K562 (cell line): ENCODE results near the gene SKIDA1. TPM values are rescaled to one million over a fixed set of nuclear protein-coding genes. Genes with fewer than 3 reads are reported as not detected.

Experiments used
- ATAC-seq: fragments of 200-7000 bp; cut with Tn5 transposase; 3 replicates; pipeline ENCODE4 v1.9.1; 2020; ENCODE audit warnings: moderate library complexity
- BruUV-seq: library from RNA; stranded (reverse); fragments of 400-500 nt; replicated peaks from 2 replicates; lab custom pipeline; 2021; lab: Mats Ljungman, UMichigan
- CTCF ChIA-PET: fragments of 300-600 bp; formaldehyde crosslinking; extraction: SDS; loops from one replicate; lab custom pipeline; 2021; ENCODE audit warnings: low intra/inter-chr PET ratio; lab: Yijun Ruan, JAX
- POLR2A ChIA-PET: fragments of 300-600, 350-650 bp; sonication (Branson Sonifier 250); formaldehyde crosslinking; extraction: SDS; loops from one replicate; lab custom pipeline; 2021; ENCODE audit warnings: antibody characterized with exemption, inconsistent platforms; lab: Yijun Ruan, JAX
- DNase-seq, 4 experiments: peaks; one replicate each; pipeline versions ENCODE4 v3.0.0 to v3.0.0-alpha.2; 2011 to 2018; ENCODE audit warnings: low spot score in 3 of 4, mixed read lengths in 3 of 4; ENCODE audit errors: extremely low read depth in 1 of 4
- FAIRE-seq: peaks from 2 replicates; lab custom pipeline; 2011; peaks lifted over from hg19 to GRCh38; lab: Jason Lieb, UNC
- H2AFZ ChIP-seq: 2 replicates; pipeline ENCODE4 v1.6.0; 2011; ENCODE audit warnings: low read depth, low read length, control low read depth, inconsistent platforms
- H3K27ac ChIP-seq: fragments of 200-600 bp; 3 replicates; pipeline ENCODE4 v1.8.0; 2011; ENCODE audit warnings: low read depth, mild to moderate bottlenecking, control low read depth, inconsistent platforms, low read length, moderate library complexity, mixed read lengths; ENCODE audit errors: extremely low read depth
- H3K27me3 ChIP-seq, 2 experiments: fragments of 300-600 bp in 1 of 2; 2 replicates in 1 of 2; 3 replicates in 1 of 2; pipeline versions ENCODE4 v1.6.0 to v1.8.0; 2011; ENCODE audit warnings: inconsistent platforms in 2 of 2, low read length in 2 of 2, mild to moderate bottlenecking in 1 of 2, mixed read lengths in 1 of 2, moderate library complexity in 1 of 2; ENCODE audit not compliant: control insufficient read depth in 2 of 2, insufficient read depth in 2 of 2
- H3K36me3 ChIP-seq: fragments of 300-600 bp; 3 replicates; pipeline ENCODE4 v1.8.0; 2011; ENCODE audit warnings: mild to moderate bottlenecking, low read length, inconsistent platforms; ENCODE audit not compliant: control insufficient read depth, insufficient read depth
- H3K4me1 ChIP-seq, 2 experiments: fragments of 200-600 bp in 1 of 2; replicated peaks in 1 of 2; 2 replicates in 1 of 2; 3 replicates in 1 of 2; pipeline versions ENCODE4 v1.5.1 to v1.8.0; 2011; ENCODE audit warnings: inconsistent platforms in 2 of 2, low read length in 2 of 2, mild to moderate bottlenecking in 1 of 2, mixed read lengths in 1 of 2, moderate library complexity in 1 of 2; ENCODE audit not compliant: control insufficient read depth in 2 of 2, insufficient read depth in 2 of 2
- H3K4me2 ChIP-seq: 2 replicates; pipeline ENCODE4 v1.6.1; 2011; ENCODE audit warnings: low read length, control low read depth, inconsistent platforms, mixed read lengths; ENCODE audit not compliant: insufficient read depth
- H3K4me3 ChIP-seq: fragments of 200-600 bp; sonication (generic), shearing (Covaris generic); 2 replicates; pipeline ENCODE4 v1.5.1; 2016; ENCODE audit warnings: control low read depth, inconsistent platforms
- H3K79me2 ChIP-seq: fragments of 200-600 bp; 3 replicates; pipeline ENCODE4 v1.8.0; 2011; ENCODE audit warnings: low read length, inconsistent platforms; ENCODE audit not compliant: control insufficient read depth, insufficient read depth
- H3K9ac ChIP-seq, 2 experiments: 2 replicates each; pipeline versions ENCODE4 v1.6.0 to v1.6.1; 2011; ENCODE audit warnings: low read depth in 2 of 2, low read length in 2 of 2, control low read depth in 1 of 2, inconsistent platforms in 1 of 2, mild to moderate bottlenecking in 1 of 2, mixed read lengths in 1 of 2; ENCODE audit not compliant: insufficient read depth in 1 of 2
- H3K9me1 ChIP-seq: one replicate; pipeline ENCODE4 v1.6.0; 2011; ENCODE audit warnings: inconsistent platforms, mild to moderate bottlenecking, low read length, moderate library complexity; ENCODE audit not compliant: control insufficient read depth, insufficient read depth
- H3K9me3 ChIP-seq: replicated peaks from 2 replicates; pipeline ENCODE4 v1.5.1; 2011; ENCODE audit warnings: low read depth, low read length, inconsistent platforms; ENCODE audit not compliant: control insufficient read depth, insufficient read depth
- H4K20me1 ChIP-seq: replicated peaks from 2 replicates; pipeline ENCODE4 v1.6.1; 2011; ENCODE audit warnings: low read length, inconsistent platforms, mixed read lengths; ENCODE audit not compliant: control insufficient read depth, insufficient read depth
- BHLHE40 ChIP-seq: IDR thresholded peaks from 2 replicates; pipeline ENCODE4 v1.6.1; 2011; ENCODE audit warnings: low read length, improper control_type of control experiment
- MGA ChIP-seq: fragments of 450-650 bp; IDR thresholded peaks from 2 replicates; pipeline ENCODE4 v1.6.1; 2016; ENCODE audit warnings: mild to moderate bottlenecking, moderate library complexity
- RB1 ChIP-seq: fragments of 450-650 bp; IDR thresholded peaks from 2 replicates; pipeline ENCODE4 v1.6.1; 2017; ENCODE audit warnings: low read depth, mild to moderate bottlenecking
- TBP ChIP-seq: optimal IDR thresholded peaks from 2 replicates; pipeline ENCODE3; 2011; ENCODE audit warnings: low read depth, low read length, improper control_type of control experiment
- WGBS: fragments of 100-300 bp; shearing (Covaris generic); methylation state at CpG from one replicate; pipeline ENCODE4 v1.1.6; 2016; ENCODE audit warnings: low coverage, mixed read lengths; ENCODE audit not compliant: insufficient coverage; ENCODE audit errors: missing lambda C conversion rate; 5-methylcytosine and 5-hydroxymethylcytosine counted together
- in situ Hi-C: fragments of 300-500 bp; cut with MboI; formaldehyde crosslinking; loops from 4 replicates; pipeline ENCODE4 v1.15.0; 2018; ENCODE audit warnings: inconsistent platforms, mixed read lengths
- intact Hi-C: fragments of 100-400 bp; cut with micrococcal nuclease; formaldehyde crosslinking; loops from 2 replicates; pipeline ENCODE4 v1.14.2; 2022
- polyA plus RNA-seq, 8 experiments: library from polyadenylated mRNA; depleted of rRNA in 4 of 8; stranded (reverse) in 5 of 8; unstranded in 3 of 8; fragments of >200 nt; fragmentation: Nextera tagmentation in 2 of 8; fragmentation: Illumina TruSeq in 1 of 8; extraction: Ambion mirVana in 2 of 8; extraction: Trizol in 1 of 8; gene quantifications; 2 replicates each; pipeline versions ENCODE4 v1.2.1 to v1.2.3, GENCODE V29; 2011 to 2014; ENCODE audit warnings: inconsistent platforms in 1 of 8, missing spikeins in 1 of 8
- total RNA-seq, 7 experiments: library from RNA; depleted of rRNA in 6 of 7; stranded (reverse); fragments of >200 nt in 6 of 7; fragmentation: Illumina TruSeq in 2 of 7; extraction: Trizol in 2 of 7; gene quantifications; 2 replicates each; pipeline versions ENCODE4 v1.2.1 to v1.2.3, GENCODE V29; 2011 to 2021; ENCODE audit warnings: low replicate concordance in 1 of 7
- TF ChIP-seq, protein P1 (sequence below): IDR thresholded peaks from 2 replicates; pipeline ENCODE4 v1.6.1; 2011; ENCODE audit warnings: borderline replicate concordance, low read depth, mild to moderate bottlenecking, moderate library complexity, low read length; ENCODE audit not compliant: insufficient read depth, poor library complexity, severe bottlenecking

SKIDA1 gene
- total and polyA plus RNA-seq, 9 of the 15 experiments (the other 6 are each of a cell fraction or from before 2014, with no cell fraction given): 0.05 to 1.1 (median 0.42) TPM

DNA sequence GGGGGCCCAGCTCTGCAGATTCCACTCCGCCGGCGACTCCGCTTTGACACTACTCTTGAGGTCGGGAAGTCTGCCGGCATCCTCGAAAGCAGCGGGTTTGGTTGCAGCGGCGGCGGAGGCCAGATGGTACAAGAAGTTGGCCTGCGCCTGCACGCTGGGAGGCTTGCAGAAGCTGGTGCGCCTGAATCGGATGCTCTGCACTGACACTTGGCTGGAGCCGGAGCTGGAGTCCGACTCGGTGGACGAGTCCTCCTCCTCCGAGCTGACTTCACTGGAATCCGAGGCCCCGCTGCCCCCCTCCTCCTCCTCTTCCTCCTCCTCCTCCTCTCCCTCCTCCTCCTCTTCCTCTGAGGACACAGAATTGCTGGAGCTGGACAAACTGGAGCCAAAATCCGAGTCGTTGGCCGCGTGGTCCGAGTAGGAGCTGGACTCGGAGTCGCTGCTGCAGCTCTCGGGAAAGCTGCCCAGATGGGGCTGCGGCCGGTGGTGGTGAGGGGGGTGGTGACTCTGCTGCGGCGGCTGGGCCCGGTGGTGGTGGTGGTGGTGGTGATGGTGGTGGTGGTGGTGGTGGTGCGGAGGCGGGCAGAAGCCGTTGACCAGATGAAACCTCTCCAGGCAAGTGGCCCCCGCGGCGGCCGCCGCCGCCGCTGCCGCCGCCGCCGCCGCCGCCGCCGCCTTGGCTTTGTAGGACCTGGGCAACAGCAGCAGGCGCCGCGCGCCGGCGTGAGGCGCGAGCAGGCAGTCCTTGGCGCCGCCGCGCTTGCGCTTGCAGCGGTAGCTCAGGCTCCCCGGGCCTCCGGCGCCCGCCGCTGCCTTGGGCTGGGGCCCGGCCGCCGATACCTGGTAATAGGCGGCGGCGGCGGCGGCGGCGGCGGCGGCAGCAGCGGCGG lies 9.0 kb downstream of the SKIDA1 start:
- Histone ChIP-seq H2AFZ (peak overlapping the region; percentile 93), H3K79me2 (no peaks in the 10 kb centered on the region), H3K27ac (no peak overlapping the region), H3K27me3 (no peaks in the 10 kb centered on the region), H3K36me3 (no peaks in the 10 kb centered on the region), H3K9me3 (no peaks in the 10 kb centered on the region), H3K4me1 (peaks cover 14 to 19% of the 10 kb centered on the region in 2 experiments; a peak in 4 of 5 replicates), H3K9me1 (no peaks in the 10 kb centered on the region), H3K4me2 (peak overlapping the region; percentile 97), H3K9ac (peak overlapping the region in 1 of 2 experiments; percentile 91; a peak in 3 of 4 replicates), H4K20me1 (no peaks in the 10 kb centered on the region), H3K4me3 (peak overlapping the region; percentile 54)
- 2% methylated on average over 44 of the region's 86 CpGs for WGBS
- ChIA-PET POLR2A (interaction anchor here (0.6 to 2.0 kb wide), 4 partner anchors 9 to 204 kb away, joined by 3 to 10 read pairs (median 5); partner anchors contain the start of gene SKIDA1), CTCF (no interaction called here)
- intact Hi-C loops: loop anchor here (2.0 kb wide), 1 partner anchor 20 kb away; no protein-coding TSS in a partner anchor
- no TSS peak for BruUV-seq
- peak; percentile 68 for ATAC-seq
- DNase-seq: peak; percentile 49 to 73 (median 52)
- in situ Hi-C loops: no loop called here
- peak; percentile 60 for FAIRE-seq
- TF ChIP-seq BHLHE40 (no peak), RB1 (peak; percentile 53; the same call in 1 of the 2 replicates), TBP (peak; percentile 0), MGA (peak; percentile 47; the same call in 1 of the 2 replicates)
- TF ChIP-seq, protein P1, sequence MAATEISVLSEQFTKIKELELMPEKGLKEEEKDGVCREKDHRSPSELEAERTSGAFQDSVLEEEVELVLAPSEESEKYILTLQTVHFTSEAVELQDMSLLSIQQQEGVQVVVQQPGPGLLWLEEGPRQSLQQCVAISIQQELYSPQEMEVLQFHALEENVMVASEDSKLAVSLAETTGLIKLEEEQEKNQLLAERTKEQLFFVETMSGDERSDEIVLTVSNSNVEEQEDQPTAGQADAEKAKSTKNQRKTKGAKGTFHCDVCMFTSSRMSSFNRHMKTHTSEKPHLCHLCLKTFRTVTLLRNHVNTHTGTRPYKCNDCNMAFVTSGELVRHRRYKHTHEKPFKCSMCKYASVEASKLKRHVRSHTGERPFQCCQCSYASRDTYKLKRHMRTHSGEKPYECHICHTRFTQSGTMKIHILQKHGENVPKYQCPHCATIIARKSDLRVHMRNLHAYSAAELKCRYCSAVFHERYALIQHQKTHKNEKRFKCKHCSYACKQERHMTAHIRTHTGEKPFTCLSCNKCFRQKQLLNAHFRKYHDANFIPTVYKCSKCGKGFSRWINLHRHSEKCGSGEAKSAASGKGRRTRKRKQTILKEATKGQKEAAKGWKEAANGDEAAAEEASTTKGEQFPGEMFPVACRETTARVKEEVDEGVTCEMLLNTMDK: no peak
